Measurements from ENCODE around the gene PEX7. TPM values are rescaled to one million over a fixed set of nuclear protein-coding genes. Genes with fewer than 3 reads are reported as not detected.
"Not testable (repeated sequence)": the region's sequence is repeated elsewhere in the genome, so short reads cannot be mapped to it uniquely, and the experiment has no call there.

The PEX7 gene
- total and polyA plus RNA-seq, 2 of the 8 experiments (the other 6 are each of a cell fraction or from before 2014, with no cell fraction given) = 6.4 to 11.0 TPM

- 89% methylated on average over 6 of the region's 6 CpGs; no CpG with 5 or more reads in 1 of the 2 experiments for WGBS, 2 experiments (ENCODE audit: extremely low coverage in 1 of 2, insufficient coverage in 1 of 2, insufficient read length in 1 of 2, insufficient replicate concordance in 2 of 2, low coverage in 1 of 2, low lambda C conversion rate in 2 of 2, missing lambda C conversion rate in 1 of 2)
- POLR2A ChIA-PET (ENCODE audit: partially characterized antibody) = interaction anchor here (0.7 to 4.6 kb wide), 5 partner anchors 14 to 129 kb away, joined by 3 to 26 read pairs (median 4); partner anchors contain the start of gene SLC35D3
Measured at GRCh38 chr6:136959935-136960334, 137.5 kb downstream of the PEX7 start.

More at GRCh38 chr6:136959935-136960334, 137.5 kb downstream of the PEX7 start:
- not testable (repeated sequence) for H3K79me2 ChIP-seq (ENCODE audit: control insufficient read depth in 1 of 2, insufficient read depth in 2 of 2, low read length in 2 of 2); H3K27me3 ChIP-seq (replicated peaks in 1 of 4; ENCODE audit: control insufficient read depth in 3 of 4, extremely low read depth in 1 of 4, insufficient read depth in 3 of 4, low read length in 3 of 4); H4K20me1 ChIP-seq (replicated peaks in 1 of 2; ENCODE audit: control insufficient read depth in 1 of 2, insufficient read depth in 2 of 2, low read length in 2 of 2); H3K27ac ChIP-seq (ENCODE audit: low read depth, low read length); H3K36me3 ChIP-seq (ENCODE audit: control insufficient read depth in 2 of 4, insufficient read depth in 4 of 4, low read length in 3 of 4); H2BK15ac ChIP-seq (ENCODE audit: low read length); H2AFZ ChIP-seq (ENCODE audit: low read length); H3K9me3 ChIP-seq (ENCODE audit: insufficient read depth in 2 of 2, low read depth in 1 of 2, low read length in 1 of 2); H3K23me2 ChIP-seq (ENCODE audit: low read depth, low read length); H3K79me1 ChIP-seq (ENCODE audit: low read depth, low read length); DNase-seq (ENCODE audit: low read depth in 1 of 2, low spot score in 2 of 2); H4K5ac ChIP-seq (ENCODE audit: insufficient read length, low read depth, low read length); H3K4ac ChIP-seq (replicated peaks; ENCODE audit: insufficient read length, low read depth, low read length); FAIRE-seq; H3K4me2 ChIP-seq (ENCODE audit: insufficient read depth in 1 of 2, low read depth in 2 of 2, low read length in 2 of 2); H3K14ac ChIP-seq (ENCODE audit: insufficient read length); H3K9ac ChIP-seq (replicated peaks in 1 of 4; ENCODE audit: extremely low read depth in 1 of 4, low read depth in 3 of 4, low read length in 3 of 4); H3K4me3 ChIP-seq (ENCODE audit: extremely low read depth in 1 of 4, insufficient read depth in 2 of 4, low read depth in 3 of 4, low read length in 4 of 4); H2AK5ac ChIP-seq (ENCODE audit: low read depth, low read length); H2BK120ac ChIP-seq (replicated peaks; ENCODE audit: low read depth, low read length); H3K56ac ChIP-seq (replicated peaks; ENCODE audit: insufficient read length, low read depth, low read length); H3K23ac ChIP-seq (ENCODE audit: insufficient read length)
- Histone ChIP-seq H4K91ac (replicated peaks; ENCODE audit: insufficient read length, low read length) (peak overlapping the region; percentile 52), H3K4me1 (replicated peaks in 1 of 4; ENCODE audit: control insufficient read depth in 3 of 4, insufficient read depth in 4 of 4, low read length in 3 of 4) (peaks cover 0 to 32% (median 15%) of the 10 kb centered on the region in 4 experiments; a peak in 6 of 7 replicates), H2BK5ac (ENCODE audit: low read depth, low read length) (peak overlapping the region; percentile 89; the same call in 1 of the 2 replicates), H4K8ac (ENCODE audit: extremely low read depth, insufficient read depth, low read length) (peak overlapping the region; percentile 66; the same call in 1 of the 2 replicates), H2BK20ac (ENCODE audit: low read length) (peak overlapping the region; percentile 92; the same call in 1 of the 2 replicates), H2BK12ac (ENCODE audit: low read depth, low read length) (peak overlapping the region; percentile 19), H3K18ac (ENCODE audit: extremely low read depth, low read length) (peak overlapping the region; percentile 28; the same call in 1 of the 2 replicates)
- CTCF ChIA-PET (ENCODE audit: partially characterized antibody) = interaction anchor here (0.8 to 5.1 kb wide), 11 partner anchors 9 to 643 kb away, joined by 3 to 41 read pairs (median 3); partner anchors contain the start of gene SLC35D3

Data from H1 (cell line).